Measurements from ENCODE around the gene ZBTB20.

DNA sequence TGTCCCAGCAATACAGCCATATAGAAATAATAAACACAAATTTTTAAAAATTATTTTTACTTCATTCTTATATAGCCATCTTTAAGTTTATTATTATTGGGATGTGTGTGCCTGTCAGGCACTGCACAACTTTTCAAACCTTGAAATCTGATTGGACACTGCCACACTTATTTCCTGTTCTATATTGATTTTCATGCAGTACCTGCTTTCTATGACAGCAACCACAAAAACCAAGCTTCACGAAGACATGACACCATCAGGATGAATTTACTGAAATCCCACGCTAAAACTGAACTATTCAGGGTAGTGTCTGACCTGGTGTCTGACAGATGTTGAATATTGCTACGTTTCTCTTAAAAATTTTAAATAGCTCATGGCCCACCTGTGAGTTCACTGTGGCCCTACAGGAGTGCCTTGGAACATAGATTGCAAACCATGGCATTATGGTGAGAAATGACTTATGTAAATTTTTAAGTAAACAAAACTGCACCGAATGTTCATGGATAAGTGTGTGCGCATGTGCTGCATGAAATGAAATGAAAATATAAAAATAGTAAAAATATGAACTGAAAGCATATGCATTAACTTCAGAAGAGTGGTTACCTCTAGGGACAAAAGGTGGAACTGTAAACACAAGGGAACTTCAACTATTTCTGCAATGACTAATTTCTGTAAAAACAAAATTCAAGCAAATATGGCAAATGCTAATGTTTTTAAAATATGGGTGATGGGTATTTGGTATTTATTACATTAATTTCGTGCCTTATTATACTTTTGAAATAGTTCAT is 152.3 kb downstream of the ZBTB20 start:
- no peak for TF ChIP-seq ESRRG (CRISPR knock-in tag; IDR thresholded peaks at IDR 0.05)
- TF ChIP-seq GLIS3 (CRISPR knock-in tag; IDR thresholded peaks at IDR 0.05) = no peak

Data from SK-N-SH treated with all-trans-retinoic acid at 6 μM for 48 hours (cell line).